WERI-Rb-1 (cell line): ENCODE data around the gene EPHA2.

Experiments used
- DNase-seq: peaks from one replicate; pipeline ENCODE4 v3.0.0-alpha.2; 2020
- H3K27ac ChIP-seq: fragments of 250-450 bp; sonication (Bioruptor Pico); 2 replicates; pipeline ENCODE4 v1.5.1; 2020; ENCODE audit warnings: mild to moderate bottlenecking, moderate library complexity
- H3K27me3 ChIP-seq: fragments of 250-450 bp; sonication (Bioruptor Pico); 2 replicates; pipeline ENCODE4 v1.5.1; 2021; ENCODE audit warnings: mild to moderate bottlenecking, low read depth, moderate library complexity; ENCODE audit not compliant: insufficient read depth, severe bottlenecking
- H3K36me3 ChIP-seq: fragments of 250-450 bp; sonication (Bioruptor Pico); 2 replicates; pipeline ENCODE4 v1.5.1; 2020; ENCODE audit warnings: mild to moderate bottlenecking, moderate library complexity
- H3K4me3 ChIP-seq: 2 replicates; pipeline ENCODE4 v1.5.1; 2011; ENCODE audit warnings: low read depth, mild to moderate bottlenecking, control low read depth, low read length
- H3K9me3 ChIP-seq: fragments of 250-450 bp; sonication (Bioruptor Pico); 2 replicates; pipeline ENCODE4 v1.5.1; 2021; ENCODE audit warnings: mild to moderate bottlenecking, moderate library complexity; ENCODE audit not compliant: severe bottlenecking
- TF ChIP-seq, protein P1 (sequence below): IDR thresholded peaks from 2 replicates; pipeline ENCODE4 v1.5.1; 2011; ENCODE audit warnings: low read depth, mild to moderate bottlenecking, control low read depth, inconsistent platforms, low read length

EPHA2 gene

GRCh38 chr1:16134066-16134801 is 21.6 kb downstream of the EPHA2 start:
- Histone ChIP-seq H3K4me3 (no peak overlapping the region), H3K9me3 (no peaks in the 10 kb centered on the region), H3K27ac (no peak overlapping the region), H3K36me3 (no peaks in the 10 kb centered on the region), H3K27me3 (no peaks in the 10 kb centered on the region)
- TF ChIP-seq, protein P1, sequence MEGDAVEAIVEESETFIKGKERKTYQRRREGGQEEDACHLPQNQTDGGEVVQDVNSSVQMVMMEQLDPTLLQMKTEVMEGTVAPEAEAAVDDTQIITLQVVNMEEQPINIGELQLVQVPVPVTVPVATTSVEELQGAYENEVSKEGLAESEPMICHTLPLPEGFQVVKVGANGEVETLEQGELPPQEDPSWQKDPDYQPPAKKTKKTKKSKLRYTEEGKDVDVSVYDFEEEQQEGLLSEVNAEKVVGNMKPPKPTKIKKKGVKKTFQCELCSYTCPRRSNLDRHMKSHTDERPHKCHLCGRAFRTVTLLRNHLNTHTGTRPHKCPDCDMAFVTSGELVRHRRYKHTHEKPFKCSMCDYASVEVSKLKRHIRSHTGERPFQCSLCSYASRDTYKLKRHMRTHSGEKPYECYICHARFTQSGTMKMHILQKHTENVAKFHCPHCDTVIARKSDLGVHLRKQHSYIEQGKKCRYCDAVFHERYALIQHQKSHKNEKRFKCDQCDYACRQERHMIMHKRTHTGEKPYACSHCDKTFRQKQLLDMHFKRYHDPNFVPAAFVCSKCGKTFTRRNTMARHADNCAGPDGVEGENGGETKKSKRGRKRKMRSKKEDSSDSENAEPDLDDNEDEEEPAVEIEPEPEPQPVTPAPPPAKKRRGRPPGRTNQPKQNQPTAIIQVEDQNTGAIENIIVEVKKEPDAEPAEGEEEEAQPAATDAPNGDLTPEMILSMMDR, result no peak
- no peak for DNase-seq

GRCh38 chr1:16133007-16133961 is 22.6 kb downstream of the EPHA2 start:
- no peak overlapping the region for H3K27ac ChIP-seq
- no peaks in the 10 kb centered on the region for H3K9me3 ChIP-seq
- TF ChIP-seq, protein P1, result no peak
- no peak for DNase-seq
- no peaks in the 10 kb centered on the region for H3K36me3 ChIP-seq
- H3K4me3 ChIP-seq, result no peak overlapping the region
- H3K27me3 ChIP-seq, result no peaks in the 10 kb centered on the region

GRCh38 chr1:16132325-16132785 is 23.5 kb downstream of the EPHA2 start:
- no peak for DNase-seq
- Histone ChIP-seq H3K36me3 (no peaks in the 10 kb centered on the region), H3K4me3 (no peak overlapping the region), H3K27ac (no peak overlapping the region), H3K9me3 (no peaks in the 10 kb centered on the region), H3K27me3 (no peaks in the 10 kb centered on the region)
- TF ChIP-seq, protein P1, result no peak

DNA sequence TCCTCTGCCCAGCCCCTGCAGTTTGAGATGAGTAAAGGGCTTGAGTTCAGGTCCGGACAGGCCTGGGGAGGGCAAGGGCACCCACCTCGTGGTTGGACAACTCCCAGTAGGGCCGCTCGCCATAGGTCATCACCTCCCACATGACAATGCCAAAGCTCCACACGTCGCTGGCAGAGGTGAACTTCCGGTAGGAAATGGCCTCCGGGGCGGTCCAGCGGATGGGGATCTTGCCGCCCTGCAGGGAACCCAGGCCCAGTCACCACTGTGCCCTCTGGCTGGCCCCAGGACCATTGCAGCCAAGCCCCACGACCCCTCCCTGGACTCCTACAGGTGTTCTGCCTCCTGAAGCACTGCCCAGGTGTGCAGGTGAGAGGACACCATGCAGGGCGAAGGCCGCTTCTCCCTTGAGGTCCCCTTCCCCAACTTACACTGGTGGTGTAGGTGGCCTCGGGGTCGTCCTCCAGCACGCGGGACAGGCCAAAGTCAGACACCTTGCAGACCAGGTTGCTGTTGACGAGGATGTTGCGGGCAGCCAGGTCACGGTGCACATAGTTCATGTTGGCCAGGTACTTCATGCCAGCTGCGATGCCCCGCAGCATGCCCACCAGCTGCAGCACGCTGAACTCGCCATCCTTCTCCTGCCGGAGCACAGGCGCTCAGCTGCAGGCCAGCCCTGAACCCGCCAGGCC is 24.1 kb downstream of the EPHA2 start:
- no peak for DNase-seq
- TF ChIP-seq, protein P1, result no peak
- H3K27ac ChIP-seq, result no peak overlapping the region
- H3K27me3 ChIP-seq, result no peaks in the 10 kb centered on the region
- no peaks in the 10 kb centered on the region for H3K36me3 ChIP-seq
- no peaks in the 10 kb centered on the region for H3K9me3 ChIP-seq
- H3K4me3 ChIP-seq, result no peak overlapping the region

DNA sequence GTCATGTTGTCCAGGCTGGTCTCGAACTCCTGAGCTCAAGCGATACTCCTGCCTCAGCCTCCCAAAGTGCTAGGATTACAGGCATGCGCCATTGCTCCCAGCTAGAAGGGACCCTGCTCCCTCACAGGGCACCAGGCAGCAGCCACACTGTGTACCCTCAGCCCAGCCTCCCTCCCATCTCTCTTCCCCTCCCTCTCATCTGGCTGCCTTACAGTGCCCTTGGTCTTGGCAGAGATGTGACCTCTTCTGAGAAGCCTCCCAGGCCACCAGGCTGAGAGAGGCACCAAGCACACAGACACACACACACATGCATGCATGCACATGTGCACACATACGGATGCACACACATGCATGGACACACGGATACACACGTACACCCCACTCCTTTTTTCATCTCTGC is 25.0 kb downstream of the EPHA2 start:
- no peak overlapping the region for H3K4me3 ChIP-seq
- no peaks in the 10 kb centered on the region for H3K36me3 ChIP-seq
- TF ChIP-seq, protein P1, result no peak
- no peak for DNase-seq
- H3K27me3 ChIP-seq, result no peaks in the 10 kb centered on the region
- H3K9me3 ChIP-seq, result no peaks in the 10 kb centered on the region
- no peak overlapping the region for H3K27ac ChIP-seq
